Measurements from ENCODE around the gene FSD2. TPM values are rescaled to one million over a fixed set of nuclear protein-coding genes. Genes with fewer than 3 reads are reported as not detected.

The FSD2 gene
- total RNA-seq, 1 donor from 2014 or later = not detected

DNA sequence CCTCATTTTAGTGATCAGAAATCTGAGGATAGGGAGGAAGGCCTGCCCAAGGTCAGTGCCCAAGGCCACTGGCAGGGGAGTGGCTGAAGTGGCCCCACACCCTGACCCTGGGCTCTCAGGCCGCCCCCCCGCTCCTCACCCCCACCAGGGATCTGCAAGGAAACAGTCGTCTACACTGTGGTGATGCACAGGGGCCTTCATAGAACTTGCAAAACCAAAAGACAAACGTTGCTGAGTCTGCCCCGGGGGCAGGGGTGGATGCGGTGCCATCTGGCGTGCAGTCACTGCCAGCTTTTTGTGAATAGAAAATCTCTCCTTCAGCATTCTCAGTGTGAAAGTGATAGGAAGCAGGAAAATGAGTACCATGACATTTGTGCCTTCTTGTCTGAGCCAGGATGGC is 44.9 kb upstream of the FSD2 start:
- TF ChIP-seq, protein P1, sequence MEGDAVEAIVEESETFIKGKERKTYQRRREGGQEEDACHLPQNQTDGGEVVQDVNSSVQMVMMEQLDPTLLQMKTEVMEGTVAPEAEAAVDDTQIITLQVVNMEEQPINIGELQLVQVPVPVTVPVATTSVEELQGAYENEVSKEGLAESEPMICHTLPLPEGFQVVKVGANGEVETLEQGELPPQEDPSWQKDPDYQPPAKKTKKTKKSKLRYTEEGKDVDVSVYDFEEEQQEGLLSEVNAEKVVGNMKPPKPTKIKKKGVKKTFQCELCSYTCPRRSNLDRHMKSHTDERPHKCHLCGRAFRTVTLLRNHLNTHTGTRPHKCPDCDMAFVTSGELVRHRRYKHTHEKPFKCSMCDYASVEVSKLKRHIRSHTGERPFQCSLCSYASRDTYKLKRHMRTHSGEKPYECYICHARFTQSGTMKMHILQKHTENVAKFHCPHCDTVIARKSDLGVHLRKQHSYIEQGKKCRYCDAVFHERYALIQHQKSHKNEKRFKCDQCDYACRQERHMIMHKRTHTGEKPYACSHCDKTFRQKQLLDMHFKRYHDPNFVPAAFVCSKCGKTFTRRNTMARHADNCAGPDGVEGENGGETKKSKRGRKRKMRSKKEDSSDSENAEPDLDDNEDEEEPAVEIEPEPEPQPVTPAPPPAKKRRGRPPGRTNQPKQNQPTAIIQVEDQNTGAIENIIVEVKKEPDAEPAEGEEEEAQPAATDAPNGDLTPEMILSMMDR (IDR thresholded peaks at IDR 0.05; ENCODE audit: unreplicated experiment) = no peak
- H3K4me1 Mint-ChIP-seq = peaks cover 15% of the 10 kb centered on the region
- H3K27me3 Mint-ChIP-seq (ENCODE audit: low read depth) = no peaks in the 10 kb centered on the region
- H3K27ac Mint-ChIP-seq = no peak overlapping the region
- H3K9me3 Mint-ChIP-seq = no peaks in the 10 kb centered on the region
- no peak overlapping the region for H3K4me3 Mint-ChIP-seq
- DNase-seq (ENCODE audit: low spot score in 2 of 2, unreplicated experiment in 2 of 2) = no peak
- H3K36me3 Mint-ChIP-seq = no peaks in the 10 kb centered on the region

DNA sequence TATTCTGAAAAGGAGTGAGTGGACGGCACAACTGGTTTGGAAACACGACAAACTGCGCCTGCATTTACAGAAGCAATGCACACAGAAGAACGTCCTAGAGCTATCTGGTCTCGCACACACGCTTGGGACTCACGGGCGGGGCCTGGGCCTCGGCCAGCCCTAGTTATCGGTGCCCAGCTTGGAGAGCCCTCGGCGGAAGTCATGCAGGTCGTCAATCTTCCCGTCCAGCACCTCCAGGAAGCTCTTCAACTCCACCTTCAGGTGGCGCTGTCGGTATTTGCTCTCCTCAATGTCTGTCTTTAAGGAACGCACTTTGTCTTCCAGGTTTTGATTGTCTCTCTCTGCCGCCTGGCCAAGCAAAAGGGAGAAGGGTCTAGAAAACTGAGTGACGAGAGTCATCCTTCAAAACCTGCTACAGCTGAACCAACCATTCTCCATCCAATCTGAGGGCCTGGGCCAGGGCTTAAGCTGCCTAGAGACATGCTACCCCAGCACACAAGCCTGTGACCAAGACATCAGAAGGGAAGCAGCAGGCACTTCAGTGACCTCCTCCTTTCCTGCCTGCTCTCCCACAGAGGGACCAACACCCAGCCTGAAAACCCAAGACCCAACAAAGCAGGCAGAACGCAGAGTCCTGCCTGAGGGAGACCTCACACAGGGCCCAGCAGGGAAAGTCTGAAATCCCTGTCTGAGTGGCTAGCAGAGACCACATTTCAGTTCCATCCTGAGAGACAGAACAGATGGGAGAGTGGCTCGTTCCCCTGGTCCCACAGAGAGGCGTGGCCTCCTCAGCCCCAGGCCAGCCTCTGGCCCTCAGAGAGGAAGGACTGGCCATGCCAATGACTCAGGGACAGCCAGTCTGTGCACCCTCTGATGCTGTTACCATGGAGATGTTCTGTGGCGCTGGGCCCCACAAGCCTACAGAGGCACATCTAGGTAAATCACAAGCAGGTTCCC is 44.0 kb upstream of the FSD2 start:
- peak overlapping the region; percentile 70 for H3K27ac Mint-ChIP-seq
- peak; percentile 47 to 68 for DNase-seq (ENCODE audit: low spot score in 2 of 2, unreplicated experiment in 2 of 2)
- H3K9me3 Mint-ChIP-seq = no peaks in the 10 kb centered on the region
- no peaks in the 10 kb centered on the region for H3K36me3 Mint-ChIP-seq
- peaks cover 15% of the 10 kb centered on the region for H3K4me1 Mint-ChIP-seq
- peak overlapping the region; percentile 24 for H3K4me3 Mint-ChIP-seq
- TF ChIP-seq, protein P1 (IDR thresholded peaks at IDR 0.05; ENCODE audit: unreplicated experiment) = peak; percentile 70
- no peaks in the 10 kb centered on the region for H3K27me3 Mint-ChIP-seq (ENCODE audit: low read depth)

DNA sequence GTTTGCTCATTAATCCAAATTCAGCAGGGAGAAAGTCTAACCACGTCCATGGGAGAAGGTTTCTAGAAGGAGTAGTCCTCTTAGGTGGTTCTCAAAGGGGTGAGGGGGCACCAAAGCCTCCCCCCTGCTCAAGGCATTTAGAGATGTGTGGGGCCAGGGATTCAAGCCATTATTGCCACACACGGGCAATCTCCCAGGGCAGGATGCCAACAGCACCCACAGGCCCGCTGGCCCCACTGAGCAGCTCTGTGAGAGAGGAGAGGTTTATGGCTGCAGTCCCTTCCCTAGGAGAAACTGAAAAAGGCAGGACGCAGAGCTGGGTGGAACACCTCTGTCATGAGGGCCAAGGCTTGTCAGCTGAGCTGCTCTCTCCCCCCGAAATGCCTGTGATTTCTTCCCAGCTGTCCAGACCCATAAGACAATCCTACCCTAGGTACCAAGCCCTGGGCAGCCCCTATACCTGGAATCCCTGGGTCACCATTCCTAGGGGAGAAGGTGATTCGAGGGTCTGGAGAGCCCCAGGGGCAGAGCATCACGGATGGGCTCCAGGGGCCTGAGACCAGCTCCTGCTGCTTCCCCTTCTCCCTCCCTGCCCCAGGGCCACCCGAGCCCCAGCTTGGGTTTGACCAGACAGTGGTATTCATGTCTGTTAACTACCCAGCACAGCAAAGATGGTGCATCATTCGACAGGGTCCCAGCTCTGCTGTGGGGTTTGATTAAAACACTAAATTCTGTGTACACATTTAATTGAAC is 42.5 kb upstream of the FSD2 start:
- H3K4me3 Mint-ChIP-seq = no peak overlapping the region
- H3K4me1 Mint-ChIP-seq = peaks cover 15% of the 10 kb centered on the region
- no peaks in the 10 kb centered on the region for H3K9me3 Mint-ChIP-seq
- peaks cover 3% of the 10 kb centered on the region for H3K36me3 Mint-ChIP-seq
- DNase-seq (ENCODE audit: low spot score in 2 of 2, unreplicated experiment in 2 of 2) = no peak
- no peak overlapping the region for H3K27ac Mint-ChIP-seq
- TF ChIP-seq, protein P1 (IDR thresholded peaks at IDR 0.05; ENCODE audit: unreplicated experiment) = no peak
- no peaks in the 10 kb centered on the region for H3K27me3 Mint-ChIP-seq (ENCODE audit: low read depth)

DNA sequence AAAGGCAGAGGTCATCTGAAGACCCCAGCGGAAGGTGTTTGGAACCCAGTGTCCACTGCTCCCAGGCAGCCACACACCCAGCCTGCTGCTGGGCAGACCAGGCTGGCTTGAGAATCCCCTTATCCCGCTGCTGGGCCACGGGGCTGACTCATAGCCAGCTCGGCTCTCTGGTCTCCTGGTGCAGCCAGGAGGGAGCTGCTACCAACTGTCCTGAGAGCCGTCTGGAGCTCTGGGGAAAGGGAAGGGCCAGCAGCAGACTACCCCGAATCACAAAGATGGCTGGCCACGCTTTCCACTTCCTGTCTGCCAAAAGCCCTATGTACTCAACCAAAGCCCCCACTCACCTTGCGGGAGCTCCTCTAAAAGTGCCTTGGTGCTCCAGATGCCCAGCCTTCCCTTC is 41.8 kb upstream of the FSD2 start:
- Mint-ChIP-seq H3K4me3 (no peak overlapping the region), H3K9me3 (peaks cover 2% of the 10 kb centered on the region), H3K4me1 (peaks cover 15% of the 10 kb centered on the region), H3K27me3 (ENCODE audit: low read depth) (no peaks in the 10 kb centered on the region), H3K36me3 (peaks cover 4% of the 10 kb centered on the region), H3K27ac (no peak overlapping the region)
- TF ChIP-seq, protein P1 (IDR thresholded peaks at IDR 0.05; ENCODE audit: unreplicated experiment) = no peak
- DNase-seq (ENCODE audit: low spot score in 2 of 2, unreplicated experiment in 2 of 2) = no peak

DNA sequence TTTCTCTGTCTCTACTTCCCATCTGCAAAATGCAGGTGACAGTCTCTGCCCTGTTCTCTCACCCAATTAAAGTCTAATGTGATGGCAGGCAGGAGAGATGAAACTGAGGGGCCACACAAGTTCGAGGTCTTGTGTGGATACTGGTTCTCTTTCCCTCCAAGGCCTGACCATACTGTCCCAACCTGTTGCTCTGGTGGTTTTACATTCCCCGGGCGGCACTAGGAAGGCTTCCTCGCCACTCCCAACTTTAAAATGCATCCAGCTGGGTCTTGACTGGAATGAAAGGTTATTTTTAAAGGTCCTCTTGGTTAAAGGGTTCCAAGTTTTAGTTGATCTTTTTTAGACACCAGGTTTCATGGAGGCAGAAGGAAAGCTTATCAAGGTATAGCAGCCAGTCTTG is 40.8 kb upstream of the FSD2 start:
- no peak for DNase-seq (ENCODE audit: low spot score in 2 of 2, unreplicated experiment in 2 of 2)
- H3K4me3 Mint-ChIP-seq = no peak overlapping the region
- H3K4me1 Mint-ChIP-seq = peaks cover 13% of the 10 kb centered on the region
- TF ChIP-seq, protein P1 (IDR thresholded peaks at IDR 0.05; ENCODE audit: unreplicated experiment) = no peak
- H3K27ac Mint-ChIP-seq = no peak overlapping the region
- no peaks in the 10 kb centered on the region for H3K27me3 Mint-ChIP-seq (ENCODE audit: low read depth)
- peaks cover 6% of the 10 kb centered on the region for H3K36me3 Mint-ChIP-seq
- H3K9me3 Mint-ChIP-seq = peaks cover 5% of the 10 kb centered on the region
